Neuron (in vitro differentiated cells): ENCODE results near the gene SLC9A9.
A peak's percentile ranks its signal among the peaks of the same experiment; 100 is the strongest.
"Not testable (repeated sequence)": the region's sequence is repeated elsewhere in the genome, so short reads cannot be mapped to it uniquely, and the experiment has no call there.

Source experiments
- H2AFZ ChIP-seq: one replicate; pipeline ENCODE4 v1.6.1; 2013; ENCODE audit warnings: low read depth, mild to moderate bottlenecking, inconsistent platforms, low read length, moderate library complexity
- H3K27me3 ChIP-seq: one replicate; pipeline ENCODE4 v1.6.1; 2013; ENCODE audit warnings: low read length; ENCODE audit not compliant: insufficient read depth
- H3K36me3 ChIP-seq: one replicate; pipeline ENCODE4 v1.6.1; 2013; ENCODE audit warnings: low read length; ENCODE audit not compliant: insufficient read depth
- H3K4me1 ChIP-seq: one replicate; pipeline ENCODE4 v1.6.1; 2013; ENCODE audit warnings: low read length; ENCODE audit not compliant: insufficient read depth
- H3K4me3 ChIP-seq: 2 replicates; pipeline ENCODE4 v1.5.1; 2013; ENCODE audit warnings: mild to moderate bottlenecking, low read length, moderate library complexity
- H3K9me3 ChIP-seq: one replicate; pipeline ENCODE4 v1.6.1; 2013; ENCODE audit warnings: low read length

The SLC9A9 gene

DNA sequence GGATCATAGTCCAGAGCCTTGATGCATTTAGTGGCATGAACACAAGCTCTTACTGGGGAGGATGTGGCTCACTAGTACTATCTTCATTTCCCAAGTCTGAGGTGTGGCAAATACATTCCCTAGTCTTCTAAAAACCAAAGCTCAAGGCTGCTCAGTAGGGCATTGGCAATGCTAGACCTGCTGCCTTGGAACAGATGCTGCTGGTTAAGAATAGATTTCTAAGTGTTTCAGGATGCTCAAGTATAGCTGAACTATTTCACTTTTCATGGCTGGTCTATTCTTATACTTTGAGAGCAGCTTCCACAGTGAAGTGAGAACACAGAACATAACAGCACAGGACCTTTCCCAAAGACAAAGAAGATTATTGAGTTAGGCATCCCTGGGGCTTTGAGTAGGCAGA is 549.9 kb downstream of the SLC9A9 start:
- Histone ChIP-seq H3K4me3 (no peak overlapping the region), H2AFZ (no peak overlapping the region), H3K27me3 (no peaks in the 10 kb centered on the region), H3K9me3 (no peaks in the 10 kb centered on the region), H3K36me3 (no peaks in the 10 kb centered on the region), H3K4me1 (no peaks in the 10 kb centered on the region)

DNA sequence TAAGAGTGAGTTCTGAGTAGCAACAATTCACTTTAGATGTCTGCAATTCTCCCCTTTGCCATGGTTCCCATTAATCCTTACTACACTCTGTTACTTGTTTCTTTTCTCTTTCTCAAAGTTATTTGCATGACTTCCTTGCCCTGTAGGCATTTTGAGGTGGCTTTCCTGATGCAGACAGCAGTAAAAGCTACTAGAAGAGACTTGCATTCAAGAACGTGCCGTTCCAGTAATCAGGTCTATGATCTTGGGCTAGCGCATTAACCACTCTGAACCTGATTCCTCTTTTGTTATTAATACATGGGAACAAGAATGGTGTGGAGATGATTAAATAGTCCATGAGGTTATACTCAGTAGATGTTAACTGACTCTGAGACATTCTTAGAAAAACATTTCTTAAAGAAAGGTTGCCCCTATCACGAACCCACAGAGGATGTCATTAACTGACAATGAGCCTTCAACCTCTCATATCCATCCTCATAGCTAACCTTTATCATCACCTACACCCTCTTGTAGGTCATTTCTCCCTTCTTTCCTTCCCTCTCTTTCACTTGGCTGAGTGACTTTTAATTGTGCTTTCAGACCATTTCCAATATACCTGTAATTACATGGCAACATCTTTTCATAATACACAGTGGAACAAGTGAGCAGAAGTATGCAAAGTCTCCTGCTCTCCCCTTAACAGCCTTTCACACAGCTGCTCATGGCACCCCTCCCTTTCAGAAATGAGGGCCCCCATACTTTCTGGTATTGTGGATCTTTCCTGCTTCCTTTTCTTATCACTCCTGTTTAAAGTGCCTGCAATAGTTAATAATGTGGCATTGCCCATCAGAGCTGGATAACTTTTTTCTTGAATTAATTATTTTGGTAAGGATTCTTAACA is 552.8 kb downstream of the SLC9A9 start:
- Histone ChIP-seq H3K4me3 (no peak overlapping the region), H3K9me3 (no peaks in the 10 kb centered on the region), H2AFZ (no peak overlapping the region), H3K36me3 (no peaks in the 10 kb centered on the region), H3K4me1 (no peaks in the 10 kb centered on the region), H3K27me3 (no peaks in the 10 kb centered on the region)

DNA sequence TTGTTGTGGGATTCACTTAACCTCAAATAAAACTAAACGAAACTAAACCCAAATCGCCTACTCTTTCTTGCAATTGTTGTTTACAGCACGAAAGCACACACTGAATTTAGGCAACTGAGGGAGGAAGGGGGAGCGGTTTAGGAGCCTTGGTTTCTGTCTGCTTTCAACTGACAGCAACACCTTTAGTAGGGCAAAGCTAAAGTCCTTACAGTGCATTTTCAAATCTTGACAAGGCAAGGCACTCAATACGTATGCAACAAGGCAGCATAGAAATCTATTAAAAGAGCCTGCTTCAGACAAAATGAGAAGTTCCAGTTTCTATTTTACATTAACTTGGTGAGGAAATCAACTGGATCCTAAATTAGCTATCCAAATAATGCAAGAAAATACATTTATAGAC is 554.1 kb downstream of the SLC9A9 start:
- no peak overlapping the region for H2AFZ ChIP-seq
- no peaks in the 10 kb centered on the region for H3K27me3 ChIP-seq
- no peak overlapping the region for H3K4me3 ChIP-seq
- no peaks in the 10 kb centered on the region for H3K4me1 ChIP-seq
- H3K9me3 ChIP-seq, result no peaks in the 10 kb centered on the region
- H3K36me3 ChIP-seq, result no peaks in the 10 kb centered on the region

DNA sequence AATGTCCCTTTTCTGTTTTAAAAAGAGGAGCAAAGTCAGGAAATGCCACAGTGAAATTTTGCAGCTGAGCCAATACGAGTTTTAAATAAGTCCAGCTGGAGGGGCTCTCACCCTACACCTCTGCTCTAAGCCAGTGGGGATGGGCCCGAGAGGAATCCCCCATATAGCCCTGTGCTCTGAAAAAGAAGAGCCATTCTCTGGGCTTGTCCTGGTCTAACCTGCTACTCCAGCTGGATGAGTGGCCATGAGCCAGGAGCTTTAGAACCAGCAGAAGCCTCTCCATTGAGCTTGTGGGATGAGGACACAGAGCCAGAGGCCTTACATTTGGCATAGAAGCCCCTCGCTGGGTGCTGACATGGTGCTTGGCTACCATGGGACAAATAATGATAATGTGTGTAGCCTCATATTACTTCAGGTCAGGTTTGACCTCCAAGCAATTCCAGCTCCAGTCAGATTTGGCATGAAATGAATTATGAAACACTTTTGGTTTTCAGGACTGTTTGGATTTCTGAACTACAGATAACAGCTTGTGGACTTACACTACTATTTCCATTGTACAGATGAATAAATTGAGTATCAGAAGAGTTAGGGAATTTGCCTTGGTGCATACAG is 556.3 kb downstream of the SLC9A9 start:
- no peak overlapping the region for H3K4me3 ChIP-seq
- no peaks in the 10 kb centered on the region for H3K36me3 ChIP-seq
- no peaks in the 10 kb centered on the region for H3K27me3 ChIP-seq
- H3K9me3 ChIP-seq, result no peaks in the 10 kb centered on the region
- peaks cover 8% of the 10 kb centered on the region for H3K4me1 ChIP-seq
- no peak overlapping the region for H2AFZ ChIP-seq

DNA sequence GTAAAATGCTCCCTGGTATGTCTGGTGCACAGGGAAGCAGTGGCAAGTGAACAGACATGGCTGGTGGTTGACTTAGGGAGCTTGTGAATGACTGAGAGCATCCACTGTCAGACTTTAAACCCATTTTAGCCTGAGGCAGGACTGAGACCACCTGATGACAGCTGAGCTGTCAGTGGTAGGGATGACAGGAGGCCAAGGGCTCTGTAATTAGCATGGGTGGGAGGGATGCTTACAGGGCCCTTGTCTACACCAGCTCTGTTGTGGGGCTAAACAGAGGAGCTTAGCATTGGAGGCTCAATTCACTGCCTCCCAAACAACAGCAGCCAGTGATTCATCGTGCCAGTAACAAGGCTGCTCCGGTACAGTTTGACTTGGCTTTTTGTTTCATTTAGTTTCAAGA is 559.3 kb downstream of the SLC9A9 start:
- no peaks in the 10 kb centered on the region for H3K36me3 ChIP-seq
- no peaks in the 10 kb centered on the region for H3K27me3 ChIP-seq
- no peaks in the 10 kb centered on the region for H3K9me3 ChIP-seq
- H2AFZ ChIP-seq, result no peak overlapping the region
- H3K4me1 ChIP-seq, result peaks cover 17% of the 10 kb centered on the region
- H3K4me3 ChIP-seq, result no peak overlapping the region

DNA sequence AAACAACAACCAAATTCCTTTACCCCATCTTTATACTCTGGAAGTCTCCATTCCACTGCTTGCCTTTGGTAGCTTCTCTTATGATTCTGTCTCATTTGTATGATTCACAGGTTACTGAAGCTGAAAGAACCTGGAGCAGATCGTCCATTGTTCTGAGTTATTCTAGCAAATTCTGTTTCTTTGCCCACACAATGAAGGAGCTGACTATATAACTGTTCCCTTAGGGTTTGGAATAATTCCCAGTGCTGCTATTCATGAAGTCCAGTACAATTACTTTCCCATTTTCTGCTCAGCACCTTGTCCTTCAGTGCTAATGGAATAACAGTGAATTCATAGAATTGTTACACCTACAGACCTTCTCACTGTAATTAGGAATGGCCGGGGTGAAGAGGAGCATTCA is 560.9 kb downstream of the SLC9A9 start:
- H3K9me3 ChIP-seq, result no peaks in the 10 kb centered on the region
- H3K4me1 ChIP-seq, result peaks cover 17% of the 10 kb centered on the region
- no peak overlapping the region for H3K4me3 ChIP-seq
- H3K27me3 ChIP-seq, result no peaks in the 10 kb centered on the region
- no peaks in the 10 kb centered on the region for H3K36me3 ChIP-seq
- no peak overlapping the region for H2AFZ ChIP-seq

DNA sequence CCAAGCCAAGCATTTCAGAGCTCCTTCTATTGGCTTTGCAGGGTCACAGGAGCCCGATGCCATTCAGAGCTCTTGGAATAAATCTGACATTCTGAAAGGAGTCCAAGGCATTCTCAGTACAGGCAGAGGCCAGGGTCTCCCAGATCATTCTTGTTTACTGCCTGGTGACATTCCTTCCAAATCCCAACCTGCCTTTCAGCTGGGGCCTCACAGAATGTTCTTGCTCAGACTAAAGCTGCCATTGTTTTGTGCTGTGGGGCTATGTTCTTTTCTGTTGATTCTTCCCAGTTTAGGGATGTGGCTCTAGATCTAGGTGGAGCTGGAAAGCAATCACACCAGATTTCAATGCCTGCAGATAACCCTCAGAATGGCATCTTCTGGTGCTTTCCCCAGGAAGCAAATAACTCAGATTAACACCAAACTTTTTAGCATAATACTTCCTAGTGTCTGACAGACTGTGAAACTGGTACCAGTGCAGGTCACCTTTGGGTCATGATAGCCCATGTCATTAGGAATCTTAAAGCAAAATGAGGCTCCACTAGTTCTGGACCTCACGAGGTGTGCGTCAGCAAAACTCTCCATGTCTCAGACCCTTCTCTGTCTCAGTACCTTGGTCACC is 561.8 kb downstream of the SLC9A9 start:
- Histone ChIP-seq H3K4me1 (peaks cover 17% of the 10 kb centered on the region), H3K9me3 (no peaks in the 10 kb centered on the region), H3K4me3 (no peak overlapping the region), H3K36me3 (no peaks in the 10 kb centered on the region), H3K27me3 (no peaks in the 10 kb centered on the region), H2AFZ (no peak overlapping the region)

DNA sequence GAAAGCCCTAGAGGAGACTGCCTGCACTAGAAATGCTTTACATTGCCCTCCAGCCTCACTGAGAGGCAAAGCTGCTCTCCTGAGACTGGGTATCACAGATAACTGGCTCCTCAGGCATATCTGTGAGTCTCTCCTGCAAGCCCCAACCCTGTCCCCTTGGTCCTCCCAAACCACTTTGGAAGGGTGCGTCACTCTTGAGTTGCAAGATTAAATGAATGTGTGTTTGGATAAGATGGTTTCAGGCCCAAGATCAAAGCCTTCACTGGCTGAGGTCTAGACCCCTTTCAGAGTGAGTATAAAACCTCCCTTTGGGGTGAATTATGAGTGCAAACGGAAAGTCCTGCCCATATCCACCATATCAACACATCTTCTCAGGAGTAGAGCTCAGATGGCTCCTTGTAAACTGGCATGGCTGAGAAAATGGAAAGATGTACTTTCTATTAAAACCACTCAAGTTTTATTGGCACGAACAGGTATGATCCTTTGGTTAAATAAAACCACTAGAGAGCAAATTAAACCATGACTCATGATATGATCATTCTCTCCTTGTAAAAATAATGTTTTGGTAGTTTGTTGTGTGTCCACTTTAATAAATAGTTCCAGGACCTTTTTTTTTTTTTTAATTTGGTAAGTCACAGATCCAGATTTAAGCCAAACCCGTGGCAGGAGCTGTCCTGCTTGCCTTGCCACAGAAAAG is 564.7 kb downstream of the SLC9A9 start:
- H3K27me3 ChIP-seq, result no peaks in the 10 kb centered on the region
- H3K4me1 ChIP-seq, result peaks cover 17% of the 10 kb centered on the region
- no peaks in the 10 kb centered on the region for H3K9me3 ChIP-seq
- no peak overlapping the region for H2AFZ ChIP-seq
- H3K36me3 ChIP-seq, result no peaks in the 10 kb centered on the region
- no peak overlapping the region for H3K4me3 ChIP-seq

DNA sequence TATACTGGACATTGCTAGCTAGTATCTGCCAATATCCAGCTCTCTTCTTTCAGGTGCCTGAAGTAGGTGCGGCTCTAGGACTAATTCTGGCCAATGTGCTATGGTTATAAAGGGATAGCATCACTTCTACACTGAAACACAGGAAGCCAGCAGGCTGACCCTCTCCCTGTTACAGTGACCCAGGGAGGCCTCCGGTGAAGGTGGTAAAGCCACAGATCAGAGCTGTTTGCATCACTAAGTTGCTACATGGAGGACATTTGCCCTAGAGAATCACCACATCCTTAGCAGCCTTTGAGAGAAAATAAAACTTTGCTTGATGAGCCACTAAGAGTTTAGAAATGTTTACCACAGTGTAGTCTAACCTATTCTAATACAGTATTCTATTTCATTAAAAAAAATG is 567.3 kb downstream of the SLC9A9 start:
- no peak overlapping the region for H2AFZ ChIP-seq
- H3K4me3 ChIP-seq, result no peak overlapping the region
- no peaks in the 10 kb centered on the region for H3K36me3 ChIP-seq
- H3K4me1 ChIP-seq, result peaks cover 3% of the 10 kb centered on the region
- no peaks in the 10 kb centered on the region for H3K9me3 ChIP-seq
- no peaks in the 10 kb centered on the region for H3K27me3 ChIP-seq

DNA sequence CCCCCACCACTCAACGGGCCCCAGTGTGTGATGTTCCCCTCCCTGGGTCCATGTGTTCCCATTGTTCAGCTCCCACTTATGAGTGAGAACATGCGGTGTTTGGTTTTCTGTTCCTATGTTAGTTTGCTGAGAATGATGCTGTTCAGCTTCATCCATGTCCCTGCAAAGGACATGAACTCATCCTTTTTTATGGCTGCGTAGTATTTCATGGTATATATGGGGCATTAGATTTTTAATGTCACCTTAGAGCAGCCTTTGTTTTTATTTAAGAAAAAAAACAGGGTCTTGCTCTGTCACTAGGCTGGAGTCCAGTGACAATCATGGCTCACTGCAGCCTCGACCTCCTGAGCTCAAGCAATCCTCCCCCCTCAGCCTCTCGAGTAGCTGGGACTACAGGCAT is 568.7 kb downstream of the SLC9A9 start:
- H3K4me3 ChIP-seq, H3K36me3 ChIP-seq, H3K27me3 ChIP-seq, H2AFZ ChIP-seq, H3K9me3 ChIP-seq, H3K4me1 ChIP-seq: not testable (repeated sequence)

DNA sequence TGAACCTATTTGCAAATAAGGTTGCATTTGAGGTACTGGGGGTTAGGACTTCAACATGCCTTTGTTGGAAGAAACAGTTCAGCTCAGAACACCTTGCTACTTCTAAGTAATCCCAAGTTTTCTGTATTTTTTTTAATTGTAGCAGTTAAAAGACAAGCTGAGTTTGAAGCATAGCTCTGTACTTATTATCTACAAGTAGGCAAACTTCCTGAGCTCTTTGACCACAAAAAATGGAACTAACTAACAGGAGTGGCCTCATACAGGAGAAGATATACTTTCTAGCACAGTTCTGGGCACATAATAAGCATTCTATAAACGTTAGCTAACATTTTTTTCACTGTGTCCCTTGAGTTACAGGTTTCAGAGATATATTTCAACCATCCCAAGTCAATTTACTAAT is 569.5 kb downstream of the SLC9A9 start:
- H3K4me1 ChIP-seq, result peaks cover 3% of the 10 kb centered on the region

DNA sequence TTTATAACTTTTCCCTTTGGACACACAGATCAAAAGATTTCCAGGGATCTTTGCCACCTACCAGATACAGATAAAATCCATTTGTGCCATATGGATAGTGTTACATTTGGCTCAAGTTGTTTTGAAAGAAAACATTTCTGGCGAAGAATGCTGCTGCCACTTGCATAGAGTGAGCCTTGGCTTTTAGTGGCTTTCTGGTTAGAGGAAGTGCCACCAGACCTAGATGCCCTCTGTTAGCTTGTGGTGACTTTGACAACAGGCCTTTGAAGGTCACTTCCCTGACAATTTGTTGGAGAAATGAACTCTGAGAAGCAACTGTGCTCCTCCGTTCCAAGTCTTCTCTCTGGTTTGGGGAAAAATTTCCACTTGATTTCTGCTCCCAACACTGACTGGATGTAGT is 570.7 kb downstream of the SLC9A9 start:
- Histone ChIP-seq H3K4me1 (peaks cover 3% of the 10 kb centered on the region), H2AFZ (no peak overlapping the region), H3K9me3 (no peaks in the 10 kb centered on the region), H3K36me3 (no peaks in the 10 kb centered on the region), H3K4me3 (no peak overlapping the region), H3K27me3 (no peaks in the 10 kb centered on the region)

More for the DNA sequence above, 569.5 kb downstream of the SLC9A9 start:
- no peaks in the 10 kb centered on the region for H3K9me3 ChIP-seq
- H3K36me3 ChIP-seq, result no peaks in the 10 kb centered on the region
- no peaks in the 10 kb centered on the region for H3K27me3 ChIP-seq
- peak overlapping the region; percentile 40 for H2AFZ ChIP-seq
- H3K4me3 ChIP-seq, result no peak overlapping the region

DNA sequence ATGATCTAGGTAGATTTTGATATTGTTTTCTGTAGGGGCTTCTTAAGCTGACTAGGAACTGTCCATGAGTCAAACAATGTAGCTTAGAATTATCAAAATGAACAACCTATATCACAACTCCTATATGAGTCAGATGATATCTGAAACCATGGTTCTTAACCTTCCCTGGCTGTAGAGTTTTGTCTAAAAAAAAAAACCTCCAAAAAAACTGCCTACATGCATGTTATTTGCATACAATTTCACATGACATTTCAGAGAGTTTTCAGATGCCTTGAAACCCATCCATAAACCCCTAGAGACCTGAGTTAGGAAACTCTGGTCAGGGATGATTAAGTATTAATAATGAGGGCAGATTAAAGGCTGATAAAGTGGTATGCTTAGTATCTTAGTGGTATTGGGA is 571.7 kb downstream of the SLC9A9 start:
- no peaks in the 10 kb centered on the region for H3K9me3 ChIP-seq
- no peaks in the 10 kb centered on the region for H3K36me3 ChIP-seq
- H3K4me1 ChIP-seq, result peaks cover 3% of the 10 kb centered on the region
- H3K4me3 ChIP-seq, result no peak overlapping the region
- H2AFZ ChIP-seq, result no peak overlapping the region
- H3K27me3 ChIP-seq, result no peaks in the 10 kb centered on the region
